Left lung (tissue), 10 donors: ENCODE results near the gene TEX44. TPM values are rescaled to one million over a fixed set of nuclear protein-coding genes. Genes with fewer than 3 reads are reported as not detected.
A peak's percentile ranks its signal among the peaks of the same experiment; 100 is the strongest.
"Not testable (repeated sequence)": the region's sequence is repeated elsewhere in the genome, so short reads cannot be mapped to it uniquely, and the experiment has no call there.

Experiments
- ATAC-seq: fragments of 200-7000 bp; cut with Tn5 transposase; one replicate; pipeline ENCODE4 v1.9.1; 2020; ENCODE audit warnings: moderate library complexity
- DNase-seq, 4 donors: peaks; one replicate each; pipeline ENCODE4 v3.0.0-alpha.2; 2013 to 2020
- H3K27ac ChIP-seq, 2 donors: fragments of 200-600 bp; sonication (generic) in 1 of 2; one replicate each; pipeline versions ENCODE4 v1.5.0 to v1.8.0; 2020 to 2021
- H3K27me3 ChIP-seq, 2 donors: fragments of 200-600 bp; sonication (generic) in 1 of 2; one replicate each; pipeline versions ENCODE4 v1.5.0 to v1.8.0; 2020 to 2021
- H3K36me3 ChIP-seq, 2 donors: fragments of 200-600 bp; sonication (generic) in 1 of 2; one replicate each; pipeline versions ENCODE4 v1.5.0 to v1.8.0; 2020 to 2021
- H3K4me1 ChIP-seq, 2 donors: fragments of 200-600 bp; one replicate each; pipeline ENCODE4 v1.8.0; 2021
- H3K4me3 ChIP-seq, 2 donors: fragments of 200-600 bp; sonication (generic) in 1 of 2; one replicate each; pipeline versions ENCODE4 v1.5.0 to v1.8.0; 2020 to 2021; ENCODE audit warnings: mild to moderate bottlenecking in 1 of 2
- H3K9me3 ChIP-seq, 2 donors: fragments of 200-600 bp; sonication (generic) in 1 of 2; one replicate each; pipeline versions ENCODE4 v1.5.0 to v1.8.0; 2020 to 2021
- CTCF ChIP-seq, 2 donors: fragments of 200-600 bp; sonication (generic) in 1 of 2; IDR thresholded peaks; one replicate each; pipeline versions ENCODE4 v1.5.0 to v1.8.0; 2021; ENCODE audit warnings: antibody characterized with exemption in 2 of 2
- intact Hi-C, 2 donors: fragments of 100-400 bp; cut with DNase I; formaldehyde crosslinking; loops; one replicate each; pipeline versions ENCODE4 v1.11.2 to v1.14.2; 2022
- polyA plus RNA-seq, 6 donors: library from polyadenylated mRNA; unstranded; fragments of 120-200 nt; gene quantifications; one replicate each; pipeline ENCODE4 v1.2.1, GENCODE V29; 2013; ENCODE audit not compliant: insufficient read length in 6 of 6
- total RNA-seq, 2 donors: library from RNA; stranded (reverse); fragmentation: NEBNext Ultra II Directional; extraction: Animal tissue kit (Norgen Biotek cat#: 25700); gene quantifications; one replicate each; pipeline ENCODE4 v1.2.1, GENCODE V29; 2021
- donor health status: DM: no; HTN: yes; CAD: no.
- donor health status: DM: no; HTN: no; CAD: no.

The TEX44 gene
- total and polyA plus RNA-seq, 8 donors, result not detected

GRCh38 chr2:231579560-231579959 is 13.1 kb upstream of the TEX44 start:
- no peak for TF ChIP-seq CTCF (IDR thresholded peaks at IDR 0.05)
- no peak for DNase-seq
- H3K4me3 ChIP-seq, result no peak overlapping the region
- H3K36me3 ChIP-seq, result no peaks in the 10 kb centered on the region
- ATAC-seq, result no peak
- H3K9me3 ChIP-seq, result no peaks in the 10 kb centered on the region
- no peak overlapping the region for H3K27ac ChIP-seq
- no peaks in the 10 kb centered on the region for H3K27me3 ChIP-seq
- no peaks in the 10 kb centered on the region for H3K4me1 ChIP-seq
- intact Hi-C loops, result no loop called here

DNA sequence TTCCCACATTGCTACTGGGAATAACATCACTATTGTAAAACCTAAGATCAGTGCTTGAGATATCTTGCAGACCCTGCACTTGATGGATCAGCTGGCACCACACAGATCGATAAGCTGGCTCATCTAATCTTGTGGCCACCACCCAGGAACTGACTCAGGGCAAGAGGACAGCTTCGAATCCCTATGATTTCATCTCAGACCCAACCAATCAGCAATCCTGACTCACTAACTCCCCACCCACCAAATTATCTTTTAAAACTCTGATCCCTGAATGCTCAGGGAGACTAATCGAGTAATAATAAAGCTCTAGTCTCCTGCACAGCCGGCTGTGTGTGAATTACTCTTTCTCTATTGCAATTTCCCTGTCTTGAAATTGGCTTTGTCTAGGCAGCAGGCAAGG is 11.3 kb upstream of the TEX44 start:
- Histone ChIP-seq H3K36me3 (no peaks in the 10 kb centered on the region), H3K27ac (no peak overlapping the region), H3K27me3 (no peaks in the 10 kb centered on the region), H3K9me3 (no peaks in the 10 kb centered on the region), H3K4me3 (no peak overlapping the region), H3K4me1 (no peaks in the 10 kb centered on the region)
- DNase-seq (no peak), ATAC-seq (no peak)
- TF ChIP-seq CTCF (IDR thresholded peaks at IDR 0.05), result no peak
- intact Hi-C loops, result no loop called here

GRCh38 chr2:231583982-231584381 is 8.7 kb upstream of the TEX44 start:
- no peak for TF ChIP-seq CTCF (IDR thresholded peaks at IDR 0.05)
- no peaks in the 10 kb centered on the region for H3K36me3 ChIP-seq
- no peaks in the 10 kb centered on the region for H3K4me1 ChIP-seq
- no peak overlapping the region for H3K27ac ChIP-seq
- H3K9me3 ChIP-seq, result no peaks in the 10 kb centered on the region
- no peak overlapping the region for H3K4me3 ChIP-seq
- no peaks in the 10 kb centered on the region for H3K27me3 ChIP-seq
- ATAC-seq, result no peak
- intact Hi-C loops, result no loop called here
- DNase-seq, result no peak

DNA sequence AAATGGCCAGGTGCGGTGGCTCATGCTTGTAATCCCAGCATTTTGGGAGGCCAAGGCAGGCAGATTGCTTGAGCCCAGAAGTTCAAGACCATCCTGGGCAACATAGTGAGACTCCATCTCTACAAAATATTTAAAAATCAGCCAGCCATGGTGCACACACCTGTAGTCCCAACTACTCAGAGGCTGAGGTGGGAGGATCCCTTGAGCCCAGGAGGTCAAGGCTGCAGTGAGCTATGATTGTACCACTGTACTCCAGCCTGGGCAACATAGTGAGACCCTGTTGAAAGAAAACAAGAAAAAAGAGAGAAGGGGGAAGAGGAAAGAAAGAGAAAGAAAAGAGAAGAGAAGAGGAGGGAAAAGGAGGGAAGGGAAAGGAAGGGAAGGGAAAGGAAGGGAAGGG is 4.9 kb upstream of the TEX44 start:
- DNase-seq, H3K9me3 ChIP-seq, H3K27ac ChIP-seq, H3K27me3 ChIP-seq, H3K4me3 ChIP-seq, H3K36me3 ChIP-seq, H3K4me1 ChIP-seq, ATAC-seq, intact Hi-C loops: not testable (repeated sequence)

DNA sequence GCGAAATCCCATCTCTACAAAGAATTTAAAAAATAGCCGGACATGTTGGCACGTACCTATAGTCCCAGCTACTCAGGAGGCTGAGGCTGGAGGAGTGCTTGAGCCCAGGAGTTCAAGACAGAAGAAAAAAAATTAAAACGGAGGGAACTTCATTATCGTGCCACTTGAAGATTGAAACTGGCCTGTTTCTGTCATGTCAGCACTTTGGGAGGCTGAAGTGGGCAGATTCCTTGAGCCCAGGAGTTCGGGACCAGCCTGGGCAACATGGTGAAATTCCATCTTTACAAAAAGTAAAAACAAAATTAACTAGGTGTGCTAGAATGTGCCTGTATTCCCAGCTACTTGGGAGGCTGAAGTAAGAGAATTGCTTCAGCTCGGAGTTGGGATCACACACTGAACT is 3.0 kb upstream of the TEX44 start:
- DNase-seq (no peak), ATAC-seq (no peak)
- intact Hi-C loops, result no loop called here
- Histone ChIP-seq H3K9me3 (no peaks in the 10 kb centered on the region), H3K4me3 (no peak overlapping the region), H3K36me3 (no peaks in the 10 kb centered on the region), H3K27ac (no peak overlapping the region), H3K27me3 (no peaks in the 10 kb centered on the region), H3K4me1 (no peaks in the 10 kb centered on the region)
- TF ChIP-seq CTCF (IDR thresholded peaks at IDR 0.05), result no peak

GRCh38 chr2:231590614-231591013 is 2.0 kb upstream of the TEX44 start:
- Histone ChIP-seq H3K27ac (no peak overlapping the region), H3K4me1 (no peaks in the 10 kb centered on the region), H3K36me3 (no peaks in the 10 kb centered on the region), H3K4me3 (no peak overlapping the region), H3K9me3 (no peaks in the 10 kb centered on the region), H3K27me3 (no peaks in the 10 kb centered on the region)
- ATAC-seq (peak; percentile 49), DNase-seq (peak in 1 of 4 donors; percentile 24)
- TF ChIP-seq CTCF (IDR thresholded peaks at IDR 0.05), result no peak
- intact Hi-C loops, result no loop called here
